Measurements from ENCODE around the gene CCDC201. TPM values are rescaled to one million over a fixed set of nuclear protein-coding genes. Genes with fewer than 3 reads are reported as not detected.

Gene CCDC201
- total RNA-seq, 1 donor from 2014 or later, result not detected

GRCh38 chr7:45912972-45913371, 40.1 kb upstream of the CCDC201 start:
- Mint-ChIP-seq H3K4me3 (ENCODE audit: unreplicated experiment) (no peak overlapping the region), H3K27ac (ENCODE audit: unreplicated experiment) (no peak overlapping the region), H3K9me3 (ENCODE audit: unreplicated experiment) (no peaks in the 10 kb centered on the region), H3K27me3 (ENCODE audit: low read depth, unreplicated experiment) (no peaks in the 10 kb centered on the region), H3K36me3 (ENCODE audit: low read depth, unreplicated experiment) (peaks cover 31% of the 10 kb centered on the region), H3K4me1 (ENCODE audit: low read depth, unreplicated experiment) (peaks cover 13% of the 10 kb centered on the region)
- no peak for FAIRE-seq
- Histone ChIP-seq H3K4me2 (ENCODE audit: low read length) (no peak overlapping the region), H4K20me1 (ENCODE audit: insufficient read depth, low read length) (no peaks in the 10 kb centered on the region), H2AFZ (ENCODE audit: low read depth, low read length) (no peak overlapping the region), H3K36me3 (ENCODE audit: insufficient read depth, low read length) (peaks cover 8% of the 10 kb centered on the region), H3K4me1 (ENCODE audit: insufficient read depth, low read length) (peaks cover 3% of the 10 kb centered on the region), H3K27ac (ENCODE audit: low read depth, low read length) (no peak overlapping the region), H3K27me3 (ENCODE audit: insufficient read depth, low read length) (no peaks in the 10 kb centered on the region), H3K79me2 (ENCODE audit: insufficient read depth, low read length) (no peaks in the 10 kb centered on the region), H3K9me3 (ENCODE audit: insufficient read depth, low read depth, low read length) (no peaks in the 10 kb centered on the region), H3K4me3 (ENCODE audit: insufficient read depth, low read depth, low read length) (no peak overlapping the region), H3K9ac (ENCODE audit: low read length) (no peak overlapping the region)
- no peak for DNase-seq (ENCODE audit: low read depth)
- no peak for TF ChIP-seq EZH2 (IDR thresholded peaks at IDR 0.05; ENCODE audit: insufficient read depth, low read length)
- no peak for TF ChIP-seq CTCF (IDR thresholded peaks at IDR 0.05; ENCODE audit: insufficient read depth, low read depth, low read length)

GRCh38 chr7:45911311-45911710, 38.4 kb upstream of the CCDC201 start:
- no peaks in the 10 kb centered on the region for H3K79me2 ChIP-seq (ENCODE audit: insufficient read depth, low read length)

More at GRCh38 chr7:45911311-45911710, 38.4 kb upstream of the CCDC201 start:
- H3K9me3 Mint-ChIP-seq (ENCODE audit: unreplicated experiment), result peaks cover under 1% of the 10 kb centered on the region
- H3K36me3 ChIP-seq (ENCODE audit: insufficient read depth, low read length), result peaks cover 5% of the 10 kb centered on the region
- H3K27me3 Mint-ChIP-seq (ENCODE audit: low read depth, unreplicated experiment), result peaks cover under 1% of the 10 kb centered on the region
- H3K9ac ChIP-seq (ENCODE audit: low read length), result no peak overlapping the region
- no peak overlapping the region for H3K27ac ChIP-seq (ENCODE audit: low read depth, low read length)
- no peaks in the 10 kb centered on the region for H3K9me3 ChIP-seq (ENCODE audit: insufficient read depth, low read depth, low read length)
- H3K4me3 ChIP-seq (ENCODE audit: insufficient read depth, low read depth, low read length), result no peak overlapping the region
- no peak overlapping the region for H3K4me2 ChIP-seq (ENCODE audit: low read length)
- H3K4me1 ChIP-seq (ENCODE audit: insufficient read depth, low read length), result no peaks in the 10 kb centered on the region
- peaks cover 20% of the 10 kb centered on the region for H3K36me3 Mint-ChIP-seq (ENCODE audit: low read depth, unreplicated experiment)
- no peak for TF ChIP-seq CTCF (IDR thresholded peaks at IDR 0.05; ENCODE audit: insufficient read depth, low read depth, low read length)
- no peak for TF ChIP-seq EZH2 (IDR thresholded peaks at IDR 0.05; ENCODE audit: insufficient read depth, low read length)
- H3K27ac Mint-ChIP-seq (ENCODE audit: unreplicated experiment), result no peak overlapping the region
- DNase-seq (ENCODE audit: low read depth), result no peak
- H3K4me3 Mint-ChIP-seq (ENCODE audit: unreplicated experiment), result no peak overlapping the region
- H2AFZ ChIP-seq (ENCODE audit: low read depth, low read length), result no peak overlapping the region
- FAIRE-seq, result no peak
- peaks cover 9% of the 10 kb centered on the region for H3K4me1 Mint-ChIP-seq (ENCODE audit: low read depth, unreplicated experiment)
- no peaks in the 10 kb centered on the region for H3K27me3 ChIP-seq (ENCODE audit: insufficient read depth, low read length)
- no peaks in the 10 kb centered on the region for H4K20me1 ChIP-seq (ENCODE audit: insufficient read depth, low read length)

Data from astrocyte (in vitro differentiated cells and primary cell).